Spleen (tissue), 7 donors: ENCODE data around the gene ABLIM2.

Experiments used
- CTCF ChIP-seq, 11 experiments: fragments of 200-600 bp in 7 of 11; fragments of 450-650 bp in 4 of 11; sonication (generic) in 4 of 11; IDR thresholded peaks in 8 of 11; conservative IDR thresholded peaks in 3 of 11; 1 replicate in 7 of 11; 2 replicates in 4 of 11; pipeline versions ENCODE4 v1.4.0 to v1.8.0; 2016 to 2021; ENCODE audit warnings: antibody characterized with exemption in 11 of 11, inconsistent platforms in 4 of 11, mild to moderate bottlenecking in 1 of 11
- POLR2A ChIP-seq, 3 donors: fragments of 450-650 bp; IDR thresholded peaks; one replicate each; pipeline ENCODE4 v1.5.1; 2017; ENCODE audit warnings: antibody characterized with exemption in 3 of 3, mild to moderate bottlenecking in 1 of 3
- POLR2AphosphoS5 ChIP-seq, 3 donors: sonication (generic); formaldehyde crosslinking; IDR thresholded peaks; one replicate each; pipeline ENCODE4 v1.5.1; 2017; ENCODE audit warnings: antibody characterized with exemption in 3 of 3
- donor health status: DM: no; HTN: no; CAD: no; lungs with moderate emphysema.
- donor health status: DM: no; HTN: no; CAD: no.
- donor health status: DM: no; HTN: no; CAD: no.

DNA sequence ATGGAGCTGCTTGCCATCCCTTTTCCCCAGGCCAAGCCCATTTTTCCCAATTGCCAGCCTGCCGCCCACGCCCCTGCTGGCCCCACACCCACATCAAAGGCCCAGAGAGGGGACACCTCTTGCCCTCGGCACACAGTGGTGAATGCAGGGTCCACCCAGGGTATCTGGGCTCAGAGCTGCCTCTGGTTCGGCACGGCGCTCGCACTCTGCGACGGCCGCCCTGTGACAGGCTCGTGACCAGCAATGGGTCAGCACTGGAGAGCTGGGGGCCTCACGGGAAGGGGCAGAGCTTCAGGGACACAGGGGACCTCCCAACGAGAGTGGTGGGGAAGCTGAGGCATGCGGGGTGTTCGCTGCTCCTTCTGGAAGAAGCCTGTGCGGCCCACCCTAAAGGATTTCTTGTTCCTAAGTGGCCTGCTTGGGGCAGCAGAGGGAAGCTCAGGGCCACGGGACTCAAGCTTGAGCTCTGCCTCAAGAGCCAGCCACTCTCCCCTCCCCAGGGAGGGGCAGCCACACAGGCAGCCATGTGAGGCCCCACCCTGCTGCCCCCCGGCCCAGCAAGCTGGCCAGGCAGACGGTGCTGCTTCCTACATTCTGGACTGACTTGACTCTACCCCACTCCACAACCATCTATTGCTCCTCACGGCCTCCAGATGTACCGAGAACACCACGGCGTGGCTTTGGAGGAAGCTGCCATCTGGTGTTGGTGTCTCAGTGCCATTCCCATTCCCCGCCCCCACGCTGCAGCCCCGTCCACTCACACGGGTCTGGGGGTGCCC is 73.7 kb downstream of the ABLIM2 start:
- no peak for TF ChIP-seq CTCF (IDR thresholded peaks at IDR 0.05 in 8 of 11, conservative IDR thresholded peaks at IDR 0.05 in 3 of 11)
- TF ChIP-seq POLR2AphosphoS5 (IDR thresholded peaks at IDR 0.05): no peak
- no peak for TF ChIP-seq POLR2A (IDR thresholded peaks at IDR 0.05)
